ENCODE results near the gene RASGEF1C. TPM values are rescaled to one million over a fixed set of nuclear protein-coding genes. Genes with fewer than 3 reads are reported as not detected.
A peak's percentile ranks its signal among the peaks of the same experiment; 100 is the strongest.

RASGEF1C gene
- total and polyA plus RNA-seq, 2 of the 13 experiments (the other 11 are each of a cell fraction or from before 2014, with no cell fraction given) = not detected

- TF ChIP-seq ATAD3A (CRISPR knock-in tag; IDR thresholded peaks at IDR 0.05) (no peak), BRCA1 (CRISPR knock-in tag; IDR thresholded peaks at IDR 0.05) (no peak), HNRNPK (IDR thresholded peaks at IDR 0.05; ENCODE audit: low read depth, low read length, poor library complexity, severe bottlenecking) (no peak), ZNF704 (CRISPR knock-in tag; IDR thresholded peaks at IDR 0.05; ENCODE audit: borderline replicate concordance) (no peak), SP2 (CRISPR knock-in tag; IDR thresholded peaks at IDR 0.05) (no peak), ZNF563 (CRISPR knock-in tag; IDR thresholded peaks at IDR 0.05) (no peak), LRRFIP1 (CRISPR knock-in tag; conservative IDR thresholded peaks at IDR 0.05) (no peak), ZNF431 (CRISPR knock-in tag; IDR thresholded peaks at IDR 0.05; ENCODE audit: borderline replicate concordance, low read depth) (no peak)
Observed at GRCh38 chr5:180209137-180209581, at the start of gene RASGEF1C (continued).

- Histone ChIP-seq H3K4me1 (ENCODE audit: insufficient read depth, low read length) (no peaks in the 10 kb centered on the region), H3K79me2 (ENCODE audit: insufficient read depth, low read length) (no peaks in the 10 kb centered on the region), H4K20me1 (ENCODE audit: insufficient read depth, low read length) (no peaks in the 10 kb centered on the region), H3K36me3 (replicated peaks in 1 of 2; ENCODE audit: control insufficient read depth in 1 of 2, insufficient read depth in 2 of 2, low read length in 2 of 2) (peaks cover 7 to 26% of the 10 kb centered on the region in 2 experiments), H3K27ac (ENCODE audit: extremely low read length, insufficient read depth, low read length) (no peak overlapping the region), H3K9me3 (ENCODE audit: low read length) (peaks cover 60% of the 10 kb centered on the region), H3K4me3 (replicated peaks in 1 of 3; ENCODE audit: insufficient read depth in 1 of 3, low read depth in 2 of 3, low read length in 3 of 3) (no peak overlapping the region), H3K27me3 (ENCODE audit: control insufficient read depth in 1 of 2, insufficient read depth in 2 of 2, low read length in 2 of 2) (no peaks in the 10 kb centered on the region), H3K9ac (ENCODE audit: insufficient read depth, low read depth, low read length) (no peak overlapping the region), H2AFZ (ENCODE audit: low read length) (no peak overlapping the region), H3K4me2 (ENCODE audit: low read depth, low read length) (no peak overlapping the region)
- no peak for ATAC-seq
- intact Hi-C loops (cut with micrococcal nuclease; ENCODE audit: unreplicated experiment) = no loop called here
- BruUV-seq (replicated peaks) = no TSS peak
- over 99% methylated on average over 16 of the region's 24 CpGs for WGBS (ENCODE audit: low lambda C conversion rate)
- in situ Hi-C loops (cut with HindIII; ENCODE audit: extremely low pct_ligation_motif_present, low pct_unique_long_range_greater_than_20kb) = no loop called here
- TF ChIP-seq ZNF547 (CRISPR knock-in tag; IDR thresholded peaks at IDR 0.05) = no peak
- TF ChIP-seq ZNF724P (CRISPR knock-in tag; IDR thresholded peaks at IDR 0.05; ENCODE audit: borderline replicate concordance) = peak; percentile 100
- ChIA-PET POLR2A (no interaction called here), CTCF (ENCODE audit: low intra/inter-chr PET ratio, low total read pairs) (no interaction called here)
- no peak for FAIRE-seq
- no peak for DNase-seq (ENCODE audit: low spot score)
Observed at GRCh38 chr5:180253036-180253824, 44.2 kb upstream of the RASGEF1C start.
